ENCODE data around the gene HMG20B. TPM values are rescaled to one million over a fixed set of nuclear protein-coding genes. Genes with fewer than 3 reads are reported as not detected.

HMG20B gene
- total RNA-seq, 1 experiment from 2014 or later = 186 TPM

- ChIA-PET RAD21 (ENCODE audit: low non-redundant PET in 1 of 2, low total read pairs in 2 of 2, uncharacterized antibody in 2 of 2, unreplicated experiment in 2 of 2) (no interaction called here), POLR2A (no interaction called here)
Observed at GRCh38 chr19:3610745-3611717, 38.3 kb downstream of the HMG20B start.

More at GRCh38 chr19:3610745-3611717, 38.3 kb downstream of the HMG20B start:
- no peak for ATAC-seq
- CTCF ChIA-PET = no interaction called here
- no peak overlapping the region for H3K27ac ChIP-seq (ENCODE audit: low read depth, low read length)
- no peaks in the 10 kb centered on the region for H3K79me2 ChIP-seq (ENCODE audit: insufficient read depth, low read length)
- no peaks in the 10 kb centered on the region for H4K20me1 ChIP-seq (ENCODE audit: insufficient read depth)
- peaks cover 0 to 7% of the 10 kb centered on the region in 2 experiments; a peak in 1 of 4 replicates for H3K36me3 ChIP-seq (ENCODE audit: control insufficient read depth in 1 of 2, insufficient read depth in 2 of 2, low read length in 2 of 2)
- H3K27me3 ChIP-seq (ENCODE audit: insufficient read depth, low read length) = no peaks in the 10 kb centered on the region
- TF ChIP-seq CTCF (IDR thresholded peaks at IDR 0.05 in 2 of 3, conservative IDR thresholded peaks at IDR 0.05 in 1 of 3; ENCODE audit: borderline replicate concordance in 1 of 3, insufficient read depth in 1 of 3, low read depth in 2 of 3, low read length in 2 of 3) = no peak
- intact Hi-C loops (cut with micrococcal nuclease) = no loop called here
- H2AFZ ChIP-seq (ENCODE audit: low read depth, low read length, poor library complexity, severe bottlenecking) = no peak overlapping the region
- DNase-seq (ENCODE audit: low read depth, low spot score) = no peak
- H3K4me3 ChIP-seq (replicated peaks in 1 of 2; ENCODE audit: low read depth in 1 of 2, low read length in 2 of 2) = no peak overlapping the region
- no peaks in the 10 kb centered on the region for H3K9me2 ChIP-seq (ENCODE audit: insufficient read depth)
- BruUV-seq (replicated peaks) = no TSS peak
- H3K4me1 ChIP-seq (ENCODE audit: control insufficient read depth in 1 of 2, insufficient read depth in 2 of 2, low read length in 2 of 2) = peaks cover 7 to 19% of the 10 kb centered on the region in 2 experiments
- H3K4me2 ChIP-seq (ENCODE audit: low read length) = no peak overlapping the region
- no peaks in the 10 kb centered on the region for H3K9me3 ChIP-seq (ENCODE audit: control insufficient read depth in 1 of 2, insufficient read depth in 1 of 2, low read depth in 1 of 2, low read length in 2 of 2)
- H3K9ac ChIP-seq (ENCODE audit: low read length) = no peak overlapping the region

Data from HCT116 (cell line).